Ascending aorta (tissue), 2 donors: ENCODE results near the gene AGBL1. TPM values are rescaled to one million over a fixed set of nuclear protein-coding genes. Genes with fewer than 3 reads are reported as not detected.

Source experiments
- DNase-seq, 2 donors: peaks; one replicate each; pipeline ENCODE4 v3.0.0-alpha.2; 2019; ENCODE audit warnings: low spot score in 2 of 2
- H3K27ac ChIP-seq, 2 donors: fragments of 200-600 bp; sonication (generic); one replicate each; pipeline ENCODE4 v1.5.1; 2016 to 2017; ENCODE audit warnings: mild to moderate bottlenecking in 1 of 2
- H3K27me3 ChIP-seq: fragments of 200-600 bp; sonication (generic); one replicate; pipeline ENCODE4 v1.5.1; 2017
- H3K36me3 ChIP-seq, 2 donors: fragments of 200-600 bp; sonication (generic); one replicate each; pipeline ENCODE4 v1.5.1; 2016
- H3K4me1 ChIP-seq, 2 donors: fragments of 200-600 bp; sonication (generic); one replicate each; pipeline ENCODE4 v1.5.1; 2016 to 2017; ENCODE audit warnings: mild to moderate bottlenecking in 1 of 2
- H3K4me3 ChIP-seq, 2 donors: fragments of 200-600 bp; sonication (generic); one replicate each; pipeline ENCODE4 v1.5.1; 2016 to 2017; ENCODE audit warnings: mild to moderate bottlenecking in 1 of 2
- H3K9me3 ChIP-seq, 2 donors: fragments of 200-600 bp; sonication (generic); one replicate each; pipeline ENCODE4 v1.5.1; 2016
- intact Hi-C: fragments of 100-400 bp; cut with DNase I; formaldehyde crosslinking; loops from one replicate; pipeline ENCODE4 v1.15.1; 2023
- total RNA-seq: library from RNA; depleted of rRNA; stranded (reverse); fragments of >200 nt; gene quantifications from one replicate; pipeline ENCODE4 v1.1.0, GENCODE V29; 2016
- TF ChIP-seq, protein P1 (sequence below), 3 experiments: fragments of 200-600 bp in 2 of 3; fragments of 450-650 bp in 1 of 3; sonication (generic) in 2 of 3; IDR thresholded peaks; one replicate each; pipeline ENCODE4 v1.5.1; 2016 to 2019; ENCODE audit warnings: antibody characterized with exemption in 3 of 3, mild to moderate bottlenecking in 1 of 3, moderate library complexity in 1 of 3

The AGBL1 gene
- total RNA-seq, 1 donor from 2014 or later: not detected

DNA sequence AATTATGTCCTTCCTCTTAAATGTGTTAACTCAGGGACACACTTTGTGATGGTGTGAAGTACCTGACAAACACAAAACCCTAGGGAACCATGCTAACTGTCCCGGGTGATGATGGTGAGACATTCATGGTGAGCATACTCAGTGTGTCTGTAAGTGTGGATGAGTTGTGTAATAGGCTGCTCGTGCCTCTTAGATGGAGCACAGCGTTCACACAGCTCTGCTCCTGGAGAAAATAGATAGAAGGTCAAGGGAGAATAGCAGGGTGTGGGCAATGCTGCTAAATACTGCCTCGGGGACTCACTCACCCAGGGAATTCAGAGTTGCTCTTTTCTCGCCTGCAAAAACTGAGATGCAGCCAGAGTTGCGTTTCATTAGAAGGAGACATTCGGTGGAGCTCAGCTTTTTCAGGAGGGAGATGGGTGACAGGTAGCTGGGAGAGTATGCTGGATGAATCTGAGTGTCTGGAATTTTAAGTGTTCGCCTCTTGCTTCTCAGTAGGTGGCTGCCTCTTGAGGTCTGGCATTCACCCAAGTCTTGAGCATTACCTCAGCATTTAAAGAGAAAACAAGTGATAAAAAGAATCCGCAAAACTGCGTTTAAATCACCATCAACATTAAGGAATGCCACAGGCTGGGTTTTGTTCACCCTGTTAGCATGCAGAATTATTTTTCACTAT lies 813.2 kb downstream of the AGBL1 start:
- no peak overlapping the region for H3K4me3 ChIP-seq
- no peak for DNase-seq
- H3K36me3 ChIP-seq: no peaks in the 10 kb centered on the region
- no peak overlapping the region for H3K27ac ChIP-seq
- no peaks in the 10 kb centered on the region for H3K27me3 ChIP-seq
- intact Hi-C loops: no loop called here
- TF ChIP-seq, protein P1, sequence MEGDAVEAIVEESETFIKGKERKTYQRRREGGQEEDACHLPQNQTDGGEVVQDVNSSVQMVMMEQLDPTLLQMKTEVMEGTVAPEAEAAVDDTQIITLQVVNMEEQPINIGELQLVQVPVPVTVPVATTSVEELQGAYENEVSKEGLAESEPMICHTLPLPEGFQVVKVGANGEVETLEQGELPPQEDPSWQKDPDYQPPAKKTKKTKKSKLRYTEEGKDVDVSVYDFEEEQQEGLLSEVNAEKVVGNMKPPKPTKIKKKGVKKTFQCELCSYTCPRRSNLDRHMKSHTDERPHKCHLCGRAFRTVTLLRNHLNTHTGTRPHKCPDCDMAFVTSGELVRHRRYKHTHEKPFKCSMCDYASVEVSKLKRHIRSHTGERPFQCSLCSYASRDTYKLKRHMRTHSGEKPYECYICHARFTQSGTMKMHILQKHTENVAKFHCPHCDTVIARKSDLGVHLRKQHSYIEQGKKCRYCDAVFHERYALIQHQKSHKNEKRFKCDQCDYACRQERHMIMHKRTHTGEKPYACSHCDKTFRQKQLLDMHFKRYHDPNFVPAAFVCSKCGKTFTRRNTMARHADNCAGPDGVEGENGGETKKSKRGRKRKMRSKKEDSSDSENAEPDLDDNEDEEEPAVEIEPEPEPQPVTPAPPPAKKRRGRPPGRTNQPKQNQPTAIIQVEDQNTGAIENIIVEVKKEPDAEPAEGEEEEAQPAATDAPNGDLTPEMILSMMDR (IDR thresholded peaks at IDR 0.05): no peak
- H3K9me3 ChIP-seq: no peaks in the 10 kb centered on the region
- H3K4me1 ChIP-seq: no peaks in the 10 kb centered on the region

DNA sequence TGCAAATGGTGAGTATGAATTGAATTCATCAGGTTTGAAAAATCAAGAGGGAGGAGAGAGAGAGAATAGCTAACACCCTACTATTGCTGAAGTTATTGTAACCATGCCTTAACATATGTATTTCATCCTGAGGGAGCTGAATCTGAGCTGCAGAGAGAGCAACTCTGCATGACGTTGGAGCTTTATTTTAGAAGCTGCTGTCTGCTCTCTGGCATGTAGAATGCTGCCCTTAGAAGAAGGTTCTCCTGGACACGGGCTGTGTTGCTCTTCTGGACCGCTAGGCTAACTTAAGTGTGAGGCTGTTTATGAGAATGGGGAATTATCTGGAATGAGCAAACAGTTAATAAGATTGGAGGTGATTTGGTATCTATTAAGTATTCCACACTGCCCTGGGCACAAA lies 814.6 kb downstream of the AGBL1 start:
- TF ChIP-seq, protein P1 (IDR thresholded peaks at IDR 0.05): no peak
- Histone ChIP-seq H3K4me3 (no peak overlapping the region), H3K27me3 (no peaks in the 10 kb centered on the region), H3K4me1 (no peaks in the 10 kb centered on the region), H3K36me3 (no peaks in the 10 kb centered on the region), H3K27ac (no peak overlapping the region), H3K9me3 (no peaks in the 10 kb centered on the region)
- DNase-seq: no peak
- intact Hi-C loops: no loop called here

DNA sequence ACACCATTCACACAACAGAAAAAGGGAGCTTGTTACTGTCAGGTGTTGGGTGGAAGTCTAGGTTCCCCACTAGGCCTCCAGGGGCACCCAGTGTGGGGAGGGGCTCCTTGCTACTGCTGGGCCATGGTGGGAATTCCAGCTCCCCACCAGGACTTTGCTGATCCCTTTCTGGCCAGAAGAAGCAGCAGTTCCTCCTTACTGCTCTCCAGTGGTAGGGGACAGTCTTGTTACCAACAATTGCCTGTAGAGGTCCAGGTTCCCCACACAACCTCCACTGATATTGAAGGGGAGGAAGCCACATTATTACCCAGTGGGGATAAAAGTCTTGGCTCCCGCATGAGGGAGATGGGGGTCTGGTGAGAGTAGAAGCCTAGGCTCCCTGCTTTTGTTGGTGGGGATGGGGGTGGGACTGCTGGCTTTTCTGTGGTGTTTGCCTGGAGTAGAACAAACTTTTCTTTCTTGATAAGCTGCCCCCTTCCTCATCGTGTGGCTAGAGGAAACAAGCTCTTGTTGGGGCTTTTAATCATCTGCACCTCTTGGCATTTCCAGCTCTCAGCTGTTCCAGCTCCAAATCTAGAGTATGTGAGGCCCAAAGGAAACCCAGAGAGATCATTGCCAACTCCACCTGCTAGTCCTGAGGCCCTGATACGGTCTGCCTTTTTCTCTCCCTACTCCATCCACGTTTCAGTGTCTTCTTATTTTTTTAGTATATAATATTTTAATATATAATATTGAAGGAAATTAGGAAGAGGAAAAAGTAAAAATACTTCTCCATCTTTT lies 824.2 kb downstream of the AGBL1 start:
- Histone ChIP-seq H3K9me3 (no peaks in the 10 kb centered on the region), H3K4me1 (no peaks in the 10 kb centered on the region), H3K36me3 (no peaks in the 10 kb centered on the region), H3K4me3 (no peak overlapping the region), H3K27ac (no peak overlapping the region), H3K27me3 (no peaks in the 10 kb centered on the region)
- intact Hi-C loops: no loop called here
- TF ChIP-seq, protein P1 (IDR thresholded peaks at IDR 0.05): no peak
- DNase-seq: no peak

DNA sequence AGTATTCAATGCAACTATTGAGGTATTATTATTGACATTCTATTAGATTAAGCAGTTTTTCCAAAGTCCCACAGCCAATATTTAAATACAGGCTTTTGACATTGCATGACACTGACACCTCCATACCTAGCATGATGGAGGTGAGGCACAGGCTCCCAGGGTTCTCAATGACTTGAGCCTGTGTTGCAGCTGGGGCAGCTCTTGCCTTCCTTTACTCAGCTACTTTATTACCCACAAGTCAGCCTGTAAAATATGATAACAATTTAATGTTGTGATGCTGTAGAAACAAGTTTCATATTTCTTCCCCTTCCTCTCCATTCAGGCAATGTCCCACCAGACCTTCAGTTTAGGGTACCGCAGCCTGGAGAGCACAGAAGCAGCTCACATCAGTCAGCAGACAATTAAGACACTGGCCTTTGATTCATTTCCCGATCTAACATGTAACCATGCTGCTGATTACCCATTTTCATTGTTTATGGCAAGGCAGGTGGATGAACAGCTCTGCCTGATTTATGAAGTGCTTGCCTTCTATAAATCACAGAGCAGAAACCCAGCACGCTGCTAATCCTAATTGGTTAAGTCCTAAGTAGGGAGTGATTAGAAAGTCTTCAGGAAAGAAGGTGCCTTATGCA lies 826.1 kb downstream of the AGBL1 start:
- Histone ChIP-seq H3K4me1 (no peaks in the 10 kb centered on the region), H3K27me3 (no peaks in the 10 kb centered on the region), H3K27ac (no peak overlapping the region), H3K9me3 (no peaks in the 10 kb centered on the region), H3K4me3 (no peak overlapping the region), H3K36me3 (no peaks in the 10 kb centered on the region)
- TF ChIP-seq, protein P1 (IDR thresholded peaks at IDR 0.05): no peak
- no peak for DNase-seq
- intact Hi-C loops: no loop called here

DNA sequence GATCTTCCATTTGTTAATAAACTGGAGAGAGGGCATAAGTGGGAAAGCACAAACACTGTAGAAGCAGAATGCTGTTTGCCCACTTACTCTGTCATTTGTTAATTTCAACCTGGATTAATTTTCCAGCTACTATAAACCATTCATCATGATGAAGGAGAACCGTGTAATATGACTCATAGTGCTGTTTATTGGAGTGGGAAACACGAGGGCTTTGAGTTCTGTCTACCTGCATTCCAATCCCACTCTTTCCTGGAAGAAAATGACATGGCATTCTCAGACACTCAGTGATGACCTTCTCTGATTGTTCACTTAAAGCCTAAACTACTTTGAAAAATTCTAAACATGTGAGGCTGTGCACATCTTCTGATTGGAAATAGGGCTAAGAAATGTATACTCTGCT lies 826.7 kb downstream of the AGBL1 start:
- H3K27me3 ChIP-seq: no peaks in the 10 kb centered on the region
- H3K4me1 ChIP-seq: no peaks in the 10 kb centered on the region
- no peaks in the 10 kb centered on the region for H3K9me3 ChIP-seq
- TF ChIP-seq, protein P1 (IDR thresholded peaks at IDR 0.05): no peak
- intact Hi-C loops: no loop called here
- H3K4me3 ChIP-seq: no peak overlapping the region
- no peak for DNase-seq
- H3K27ac ChIP-seq: no peak overlapping the region
- H3K36me3 ChIP-seq: no peaks in the 10 kb centered on the region
